GM19351 (cell line): Measurements from ENCODE around the gene CKS2.
"Not testable (repeated sequence)": the region's sequence is repeated elsewhere in the genome, so short reads cannot be mapped to it uniquely, and the experiment has no call there.

Experiments used
- ATAC-seq: cut with Tn5 transposase; IDR thresholded peaks from one replicate; pipeline ENCODE4 v1.9.1; 2021; ENCODE audit warnings: mild to moderate bottlenecking, moderate library complexity; ENCODE audit not compliant: unreplicated experiment

Gene CKS2

GRCh38 chr9:89309608-89310474 lies 1.2 kb upstream of the CKS2 start:
- ATAC-seq = no peak

GRCh38 chr9:89311346-89312221 lies 589 bp downstream of the CKS2 start:
- ATAC-seq = no peak

GRCh38 chr9:89312222-89312571 lies 1.2 kb downstream of the CKS2 start:
- ATAC-seq = no peak

- no peak for ATAC-seq
Measured at GRCh38 chr9:89313842-89314241, 2.8 kb downstream of the CKS2 start.

GRCh38 chr9:89314955-89315354 lies 4.0 kb downstream of the CKS2 start:
- no peak for ATAC-seq

GRCh38 chr9:89315482-89315881 lies 4.5 kb downstream of the CKS2 start:
- no peak for ATAC-seq

- no peak for ATAC-seq
Measured at GRCh38 chr9:89317282-89317681, 6.3 kb downstream of the CKS2 start.

- peak; percentile 83 for ATAC-seq
Measured at GRCh38 chr9:89318123-89319014, 7.4 kb downstream of the CKS2 start, which contains the start of gene SECISBP2. TSS of gene SECISBP2 (plus strand) at chr9:89318500. CDS start at chr9:89318577, 77 bp downstream.

GRCh38 chr9:89319015-89319905 lies 8.3 kb downstream of the CKS2 start:
- no peak for ATAC-seq

- no peak for ATAC-seq
Measured at GRCh38 chr9:89323390-89323789, 12.4 kb downstream of the CKS2 start.

GRCh38 chr9:89325733-89326132 lies 14.7 kb downstream of the CKS2 start:
- no peak for ATAC-seq

- ATAC-seq = no peak
Measured at GRCh38 chr9:89328064-89328463, 17.1 kb downstream of the CKS2 start.

GRCh38 chr9:89329917-89330316 lies 18.9 kb downstream of the CKS2 start:
- ATAC-seq = no peak

- ATAC-seq = no peak
Measured at GRCh38 chr9:89330513-89330912, 19.5 kb downstream of the CKS2 start.

- ATAC-seq = no peak
Measured at GRCh38 chr9:89339807-89340206, 28.8 kb downstream of the CKS2 start.

- ATAC-seq = peak; percentile 81
Measured at GRCh38 chr9:89340332-89340731, 29.3 kb downstream of the CKS2 start.

- ATAC-seq = no peak
Measured at GRCh38 chr9:89342213-89342612, 31.2 kb downstream of the CKS2 start.

- ATAC-seq = no peak
Measured at GRCh38 chr9:89342948-89343347, 32.0 kb downstream of the CKS2 start.

GRCh38 chr9:89343812-89344211 lies 32.8 kb downstream of the CKS2 start:
- not testable (repeated sequence) for ATAC-seq

GRCh38 chr9:89345476-89345875 lies 34.5 kb downstream of the CKS2 start:
- no peak for ATAC-seq
